GM23338 (cell line): ENCODE data around the gene TBCD. TPM values are rescaled to one million over a fixed set of nuclear protein-coding genes. Genes with fewer than 3 reads are reported as not detected.

Source experiments
- ATAC-seq: fragments of 200-7000 bp; cut with Tn5 transposase; 3 replicates; pipeline ENCODE4 v1.9.1; 2020
- DNase-seq: peaks from one replicate; pipeline ENCODE4 v3.0.0-alpha.2; 2015; ENCODE audit warnings: low spot score
- H2AFZ ChIP-seq: fragments of 200-600 bp; sonication (generic); 2 replicates; pipeline ENCODE4 v1.8.0; 2016; ENCODE audit warnings: antibody characterized with exemption, mild to moderate bottlenecking, moderate library complexity
- H3F3A ChIP-seq: fragments of 200-600 bp; sonication (generic); replicated peaks from 2 replicates; pipeline ENCODE4 v1.8.0; 2017; ENCODE audit warnings: antibody characterized with exemption, mixed run types, low read depth
- H3K27ac ChIP-seq: fragments of 200-600 bp; sonication (generic); 2 replicates; pipeline ENCODE4 v1.6.1; 2016; ENCODE audit warnings: low read depth
- H3K27me3 ChIP-seq: fragments of 200-600 bp; sonication (generic); 2 replicates; pipeline ENCODE4 v1.8.0; 2016; ENCODE audit warnings: mild to moderate bottlenecking, mixed run types, moderate library complexity; ENCODE audit not compliant: insufficient read depth
- H3K36me3 ChIP-seq: fragments of 200-600 bp; sonication (generic); 2 replicates; pipeline ENCODE4 v1.8.0; 2016; ENCODE audit warnings: mild to moderate bottlenecking; ENCODE audit not compliant: insufficient read depth
- H3K4me1 ChIP-seq: fragments of 200-600 bp; sonication (generic); 2 replicates; pipeline ENCODE4 v1.8.0; 2016; ENCODE audit warnings: mild to moderate bottlenecking, moderate library complexity; ENCODE audit not compliant: insufficient read depth
- H3K4me2 ChIP-seq: fragments of 200-600 bp; sonication (generic); 2 replicates; pipeline ENCODE4 v1.7.1; 2017; ENCODE audit warnings: mixed run types
- H3K4me3 ChIP-seq: fragments of 200-600 bp; sonication (generic); 2 replicates; pipeline ENCODE4 v1.6.1; 2016; ENCODE audit warnings: mixed run types
- H3K79me2 ChIP-seq: fragments of 200-600 bp; sonication (generic); replicated peaks from 2 replicates; pipeline ENCODE4 v1.8.0; 2017; ENCODE audit warnings: mild to moderate bottlenecking; ENCODE audit not compliant: insufficient read depth
- H3K9me2 ChIP-seq: fragments of 200-600 bp; sonication (generic); 2 replicates; pipeline ENCODE4 v1.8.0; 2017; ENCODE audit not compliant: insufficient read depth
- H4K20me1 ChIP-seq: fragments of 200-600 bp; sonication (generic); replicated peaks from 2 replicates; pipeline ENCODE4 v1.8.0; 2017; ENCODE audit warnings: mild to moderate bottlenecking; ENCODE audit not compliant: insufficient read depth
- H3K27ac Mint-ChIP-seq: 2 replicates; pipeline ENCODE4 v1.8.0; 2020; ENCODE audit warnings: inconsistent platforms, mild to moderate bottlenecking, moderate library complexity, mixed read lengths
- H3K27me3 Mint-ChIP-seq: 3 replicates; pipeline ENCODE4 v1.8.0; 2022; ENCODE audit warnings: low read depth, mild to moderate bottlenecking, moderate library complexity, mixed read lengths, inconsistent platforms; ENCODE audit not compliant: insufficient read depth, poor library complexity
- H3K36me3 Mint-ChIP-seq: 3 replicates; pipeline ENCODE4 v1.8.0; 2021; ENCODE audit warnings: low read depth, mild to moderate bottlenecking, inconsistent platforms, moderate library complexity, mixed read lengths
- H3K4me1 Mint-ChIP-seq: 3 replicates; pipeline ENCODE4 v1.8.0; 2020; ENCODE audit warnings: mild to moderate bottlenecking, inconsistent platforms, mixed read lengths
- H3K4me3 Mint-ChIP-seq: 3 replicates; pipeline ENCODE4 v1.8.0; 2021; ENCODE audit warnings: moderate library complexity, mild to moderate bottlenecking, inconsistent platforms, mixed read lengths
- H3K9me3 Mint-ChIP-seq: 3 replicates; pipeline ENCODE4 v1.8.0; 2020; ENCODE audit warnings: moderate library complexity, mild to moderate bottlenecking, inconsistent platforms, mixed read lengths
- CREB1 ChIP-seq: fragments of 250-450 bp; sonication (Bioruptor Pico); IDR thresholded peaks from 2 replicates; pipeline ENCODE4 v1.5.0; 2020; ENCODE audit warnings: low read depth, mild to moderate bottlenecking, moderate library complexity
- EZH2 ChIP-seq: fragments of 200-600 bp; sonication (generic); IDR thresholded peaks from one replicate; pipeline ENCODE4 v1.8.0; 2017; ENCODE audit warnings: antibody characterized with exemption, mild to moderate bottlenecking, low read depth; ENCODE audit not compliant: unreplicated experiment
- EZH2phosphoT487 ChIP-seq: fragments of 200-600 bp; sonication (generic); IDR thresholded peaks from one replicate; pipeline ENCODE4 v1.8.1; 2018; ENCODE audit warnings: antibody characterized with exemption; ENCODE audit not compliant: unreplicated experiment
- JUNB ChIP-seq: IDR thresholded peaks from one replicate; pipeline ENCODE4 v1.6.1; 2016; ENCODE audit warnings: antibody characterized with exemption; ENCODE audit not compliant: unreplicated experiment
- NANOG ChIP-seq: IDR thresholded peaks from 2 replicates; pipeline ENCODE4 v1.6.1; 2016; ENCODE audit warnings: antibody characterized with exemption, borderline replicate concordance
- POLR2AphosphoS5 ChIP-seq: IDR thresholded peaks from 2 replicates; pipeline ENCODE4 v1.6.1; 2016; ENCODE audit warnings: antibody characterized with exemption, low read depth
- STAT1 ChIP-seq: IDR thresholded peaks from one replicate; pipeline ENCODE4 v1.6.1; 2016; ENCODE audit warnings: antibody characterized with exemption; ENCODE audit not compliant: unreplicated experiment
- ZNF331 ChIP-seq: fragments of 250-450 bp; sonication (Bioruptor Pico); IDR thresholded peaks from 2 replicates; pipeline ENCODE4 v1.5.0; 2020; ENCODE audit warnings: low read depth, mild to moderate bottlenecking, moderate library complexity
- polyA plus RNA-seq: library from polyadenylated mRNA; unstranded; fragments of >200 nt; fragmentation: Nextera tagmentation; extraction: Ambion mirVana; gene quantifications from 2 replicates; pipeline ENCODE4 v1.2.1, GENCODE V29; 2016
- total RNA-seq: library from RNA; depleted of rRNA; stranded (reverse); fragments of >200 nt; shearing (Covaris generic); gene quantifications from 2 replicates; pipeline ENCODE4 v1.2.3, GENCODE V29; 2014
- TF ChIP-seq, protein P1 (sequence below): fragments of 250-450 bp; sonication (Bioruptor Pico); IDR thresholded peaks from 2 replicates; pipeline ENCODE4 v1.5.0; 2020; ENCODE audit warnings: mild to moderate bottlenecking, moderate library complexity

The TBCD gene
- total and polyA plus RNA-seq, 2 experiments from 2014 or later: 75.0 to 116 TPM

- H3K9me3 Mint-ChIP-seq: peaks cover 15% of the 10 kb centered on the region
- Histone ChIP-seq H3K9me2 (no peaks in the 10 kb centered on the region), H2AFZ (no peak overlapping the region), H3K4me1 (no peaks in the 10 kb centered on the region), H3K27ac (no peak overlapping the region), H3K27me3 (no peaks in the 10 kb centered on the region), H3K4me2 (no peak overlapping the region), H4K20me1 (no peaks in the 10 kb centered on the region), H3K4me3 (no peak overlapping the region), H3K36me3 (peaks cover 13% of the 10 kb centered on the region; the same call in 1 of the 2 replicates), H3F3A (no peaks in the 10 kb centered on the region), H3K79me2 (no peaks in the 10 kb centered on the region; the same call in 1 of the 2 replicates)
- no peaks in the 10 kb centered on the region; the same call in 1 of the 3 replicates for H3K4me1 Mint-ChIP-seq
- H3K36me3 Mint-ChIP-seq: peaks cover 74% of the 10 kb centered on the region
- TF ChIP-seq ZNF331: no peak
- no peak for TF ChIP-seq EZH2phosphoT487
- no peak for TF ChIP-seq STAT1
- no peak for TF ChIP-seq JUNB
- TF ChIP-seq, protein P1, sequence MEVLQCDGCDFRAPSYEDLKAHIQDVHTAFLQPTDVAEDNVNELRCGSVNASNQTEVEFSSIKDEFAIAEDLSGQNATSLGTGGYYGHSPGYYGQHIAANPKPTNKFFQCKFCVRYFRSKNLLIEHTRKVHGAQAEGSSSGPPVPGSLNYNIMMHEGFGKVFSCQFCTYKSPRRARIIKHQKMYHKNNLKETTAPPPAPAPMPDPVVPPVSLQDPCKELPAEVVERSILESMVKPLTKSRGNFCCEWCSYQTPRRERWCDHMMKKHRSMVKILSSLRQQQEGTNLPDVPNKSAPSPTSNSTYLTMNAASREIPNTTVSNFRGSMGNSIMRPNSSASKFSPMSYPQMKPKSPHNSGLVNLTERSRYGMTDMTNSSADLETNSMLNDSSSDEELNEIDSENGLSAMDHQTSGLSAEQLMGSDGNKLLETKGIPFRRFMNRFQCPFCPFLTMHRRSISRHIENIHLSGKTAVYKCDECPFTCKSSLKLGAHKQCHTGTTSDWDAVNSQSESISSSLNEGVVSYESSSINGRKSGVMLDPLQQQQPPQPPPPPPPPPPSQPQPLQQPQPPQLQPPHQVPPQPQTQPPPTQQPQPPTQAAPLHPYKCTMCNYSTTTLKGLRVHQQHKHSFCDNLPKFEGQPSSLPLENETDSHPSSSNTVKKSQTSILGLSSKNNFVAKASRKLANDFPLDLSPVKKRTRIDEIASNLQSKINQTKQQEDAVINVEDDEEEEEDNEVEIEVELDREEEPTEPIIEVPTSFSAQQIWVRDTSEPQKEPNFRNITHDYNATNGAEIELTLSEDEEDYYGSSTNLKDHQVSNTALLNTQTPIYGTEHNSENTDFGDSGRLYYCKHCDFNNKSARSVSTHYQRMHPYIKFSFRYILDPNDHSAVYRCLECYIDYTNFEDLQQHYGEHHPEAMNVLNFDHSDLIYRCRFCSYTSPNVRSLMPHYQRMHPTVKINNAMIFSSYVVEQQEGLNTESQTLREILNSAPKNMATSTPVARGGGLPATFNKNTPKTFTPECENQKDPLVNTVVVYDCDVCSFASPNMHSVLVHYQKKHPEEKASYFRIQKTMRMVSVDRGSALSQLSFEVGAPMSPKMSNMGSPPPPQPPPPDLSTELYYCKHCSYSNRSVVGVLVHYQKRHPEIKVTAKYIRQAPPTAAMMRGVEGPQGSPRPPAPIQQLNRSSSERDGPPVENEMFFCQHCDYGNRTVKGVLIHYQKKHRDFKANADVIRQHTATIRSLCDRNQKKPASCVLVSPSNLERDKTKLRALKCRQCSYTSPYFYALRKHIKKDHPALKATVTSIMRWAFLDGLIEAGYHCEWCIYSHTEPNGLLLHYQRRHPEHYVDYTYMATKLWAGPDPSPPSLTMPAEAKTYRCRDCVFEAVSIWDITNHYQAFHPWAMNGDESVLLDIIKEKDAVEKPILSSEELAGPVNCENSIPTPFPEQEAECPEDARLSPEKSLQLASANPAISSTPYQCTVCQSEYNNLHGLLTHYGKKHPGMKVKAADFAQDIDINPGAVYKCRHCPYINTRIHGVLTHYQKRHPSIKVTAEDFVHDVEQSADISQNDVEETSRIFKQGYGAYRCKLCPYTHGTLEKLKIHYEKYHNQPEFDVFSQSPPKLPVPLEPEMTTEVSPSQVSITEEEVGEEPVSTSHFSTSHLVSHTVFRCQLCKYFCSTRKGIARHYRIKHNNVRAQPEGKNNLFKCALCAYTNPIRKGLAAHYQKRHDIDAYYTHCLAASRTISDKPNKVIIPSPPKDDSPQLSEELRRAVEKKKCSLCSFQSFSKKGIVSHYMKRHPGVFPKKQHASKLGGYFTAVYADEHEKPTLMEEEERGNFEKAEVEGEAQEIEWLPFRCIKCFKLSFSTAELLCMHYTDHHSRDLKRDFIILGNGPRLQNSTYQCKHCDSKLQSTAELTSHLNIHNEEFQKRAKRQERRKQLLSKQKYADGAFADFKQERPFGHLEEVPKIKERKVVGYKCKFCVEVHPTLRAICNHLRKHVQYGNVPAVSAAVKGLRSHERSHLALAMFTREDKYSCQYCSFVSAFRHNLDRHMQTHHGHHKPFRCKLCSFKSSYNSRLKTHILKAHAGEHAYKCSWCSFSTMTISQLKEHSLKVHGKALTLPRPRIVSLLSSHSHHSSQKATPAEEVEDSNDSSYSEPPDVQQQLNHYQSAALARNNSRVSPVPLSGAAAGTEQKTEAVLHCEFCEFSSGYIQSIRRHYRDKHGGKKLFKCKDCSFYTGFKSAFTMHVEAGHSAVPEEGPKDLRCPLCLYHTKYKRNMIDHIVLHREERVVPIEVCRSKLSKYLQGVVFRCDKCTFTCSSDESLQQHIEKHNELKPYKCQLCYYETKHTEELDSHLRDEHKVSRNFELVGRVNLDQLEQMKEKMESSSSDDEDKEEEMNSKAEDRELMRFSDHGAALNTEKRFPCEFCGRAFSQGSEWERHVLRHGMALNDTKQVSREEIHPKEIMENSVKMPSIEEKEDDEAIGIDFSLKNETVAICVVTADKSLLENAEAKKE: no peak
- TF ChIP-seq EZH2: no peak
- TF ChIP-seq NANOG: no peak
- TF ChIP-seq CREB1 (CRISPR knock-in tag): no peak
- TF ChIP-seq POLR2AphosphoS5: no peak
- H3K4me3 Mint-ChIP-seq: no peak overlapping the region
- peaks cover 21% of the 10 kb centered on the region for H3K27me3 Mint-ChIP-seq
- ATAC-seq (no peak), DNase-seq (no peak)
- H3K27ac Mint-ChIP-seq: no peak overlapping the region
These were observed 186.6 kb downstream of the TBCD start for GRCh38 chr17:82938486-82938872.
